ENCODE data around the gene BICRA.
"Not testable (repeated sequence)": the region's sequence is repeated elsewhere in the genome, so short reads cannot be mapped to it uniquely, and the experiment has no call there.

The BICRA gene

DNA sequence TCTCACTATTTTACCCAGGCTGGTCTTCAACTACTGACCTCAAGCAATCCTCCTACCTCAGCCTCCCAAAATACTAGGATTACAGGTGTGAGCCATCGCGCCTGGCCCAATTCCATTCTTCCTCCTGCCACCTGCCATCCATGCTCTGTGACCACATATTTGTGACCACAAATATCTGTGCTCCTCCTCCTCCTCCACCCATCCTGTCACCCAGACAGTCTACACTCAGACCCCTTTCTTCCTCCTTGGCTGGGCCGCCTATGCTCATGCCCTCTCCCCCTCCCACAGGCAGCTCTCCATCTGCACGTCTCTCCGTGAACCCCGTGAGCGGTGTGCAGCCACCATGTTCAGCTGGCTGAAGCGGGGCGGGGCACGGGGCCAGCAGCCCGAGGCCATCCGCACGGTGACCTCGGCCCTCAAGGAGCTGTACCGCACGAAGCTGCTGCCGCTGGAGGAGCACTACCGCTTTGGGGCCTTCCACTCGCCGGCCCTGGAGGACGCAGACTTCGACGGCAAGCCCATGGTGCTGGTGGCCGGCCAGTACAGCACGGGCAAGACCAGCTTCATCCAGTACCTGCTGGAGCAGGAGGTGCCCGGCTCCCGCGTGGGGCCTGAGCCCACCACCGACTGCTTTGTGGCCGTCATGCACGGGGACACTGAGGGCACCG is 107.5 kb downstream of the BICRA start:
- ATAC-seq (replicated peaks) (no peak), DNase-seq (no peak)
- H3K9me3 Mint-ChIP-seq: no peaks in the 10 kb centered on the region
- H3K36me3 Mint-ChIP-seq (ENCODE audit: insufficient read depth): peaks cover 3% of the 10 kb centered on the region
- no peak overlapping the region for H3K27ac Mint-ChIP-seq
- peaks cover 62 to 71% of the 10 kb centered on the region in 2 donors for H3K27me3 Mint-ChIP-seq
- no peaks in the 10 kb centered on the region for H3K4me1 Mint-ChIP-seq (ENCODE audit: low read depth in 2 of 2)
- H3K4me3 Mint-ChIP-seq: no peak overlapping the region

DNA sequence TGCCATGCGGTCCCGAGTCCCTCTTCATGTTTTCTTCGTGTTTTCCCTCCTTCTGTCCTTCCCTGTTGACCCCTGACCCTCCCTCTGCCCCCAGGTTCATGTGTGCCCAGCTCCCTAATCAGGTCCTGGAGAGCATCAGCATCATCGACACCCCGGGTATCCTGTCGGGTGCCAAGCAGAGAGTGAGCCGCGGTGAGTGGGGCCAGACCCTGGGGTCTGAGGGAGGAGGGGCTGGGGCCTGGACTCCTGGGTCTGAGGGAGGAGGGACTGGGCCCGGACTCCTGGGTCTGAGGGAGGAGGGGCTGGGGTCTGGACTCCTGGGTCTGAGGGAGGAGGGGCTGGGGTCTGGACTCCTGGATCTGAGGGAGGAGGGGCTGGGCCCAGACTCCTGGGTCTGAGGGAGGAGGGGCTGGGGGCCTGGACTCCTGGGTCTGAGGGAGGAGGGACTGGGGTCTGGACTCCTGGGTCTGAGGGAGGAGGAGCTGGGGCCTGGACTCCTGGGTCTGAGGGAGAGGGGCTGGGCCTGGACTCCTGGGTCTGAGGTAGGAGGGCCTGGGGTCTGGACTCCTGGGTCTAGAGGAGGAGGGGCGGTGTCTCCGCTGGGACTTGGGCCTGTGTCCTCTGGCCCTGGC is 109.6 kb downstream of the BICRA start:
- H3K9me3 Mint-ChIP-seq; H3K4me1 Mint-ChIP-seq (ENCODE audit: low read depth in 2 of 2); H3K27ac Mint-ChIP-seq; ATAC-seq (replicated peaks); H3K36me3 Mint-ChIP-seq (ENCODE audit: insufficient read depth); DNase-seq; H3K4me3 Mint-ChIP-seq: not testable (repeated sequence)
- H3K27me3 Mint-ChIP-seq: peaks cover 51 to 66% of the 10 kb centered on the region in 2 donors

DNA sequence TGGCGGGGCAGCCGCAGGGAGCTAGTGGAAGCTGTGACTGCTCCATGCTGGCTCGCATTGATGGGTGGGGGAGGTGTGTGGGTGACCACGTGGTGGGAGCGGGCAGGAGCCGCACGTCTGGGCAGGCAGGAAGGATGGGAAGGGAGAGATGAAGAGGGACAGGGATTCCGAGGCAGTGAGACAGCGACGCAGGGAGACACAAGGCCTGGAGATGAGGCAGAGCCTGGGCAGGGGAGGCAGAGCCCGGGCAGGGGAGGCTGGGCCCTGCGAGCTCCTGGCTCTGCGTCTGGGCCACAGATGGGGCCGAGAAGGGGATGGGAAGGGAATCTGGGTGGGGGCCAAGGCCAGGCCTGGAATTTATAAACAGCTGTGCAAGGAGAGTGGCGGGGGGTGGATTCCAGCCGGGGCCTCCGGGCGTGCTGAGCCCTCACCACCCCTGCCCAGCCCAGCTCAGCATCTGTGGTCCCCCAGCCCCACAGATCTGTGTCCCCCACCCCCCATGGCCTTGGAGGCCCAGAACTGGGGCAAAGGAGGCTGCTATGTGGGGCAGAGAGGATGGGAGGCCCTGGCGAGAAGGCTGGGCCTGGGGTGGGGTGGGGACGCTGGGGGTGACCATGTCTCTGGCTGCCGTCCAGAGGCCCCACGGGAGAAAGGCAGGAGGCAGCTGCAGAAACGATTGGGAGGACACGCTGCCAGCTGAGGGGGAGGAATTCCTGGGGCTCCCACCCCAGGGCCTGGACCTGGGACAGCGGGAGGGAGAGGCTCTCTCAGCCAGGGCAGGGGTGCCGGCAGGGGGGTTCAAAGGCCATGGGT is 110.3 kb downstream of the BICRA start:
- Mint-ChIP-seq H3K27me3 (peaks cover 44 to 62% of the 10 kb centered on the region in 2 donors), H3K4me1 (ENCODE audit: low read depth in 2 of 2) (no peaks in the 10 kb centered on the region)

GRCh38 chr19:47720669-47721422 is 111.9 kb downstream of the BICRA start:
- Mint-ChIP-seq H3K4me1 (ENCODE audit: low read depth in 2 of 2) (no peaks in the 10 kb centered on the region), H3K4me3 (no peak overlapping the region), H3K27ac (no peak overlapping the region), H3K36me3 (ENCODE audit: insufficient read depth) (no peaks in the 10 kb centered on the region), H3K27me3 (peaks cover 31 to 68% of the 10 kb centered on the region in 2 donors), H3K9me3 (no peaks in the 10 kb centered on the region)
- no peak for ATAC-seq (replicated peaks)
- DNase-seq: no peak

More for the DNA sequence above, 110.3 kb downstream of the BICRA start:
- H3K36me3 Mint-ChIP-seq (ENCODE audit: insufficient read depth): no peaks in the 10 kb centered on the region
- no peak overlapping the region for H3K27ac Mint-ChIP-seq
- H3K9me3 Mint-ChIP-seq: no peaks in the 10 kb centered on the region
- DNase-seq (no peak), ATAC-seq (replicated peaks) (no peak)
- no peak overlapping the region for H3K4me3 Mint-ChIP-seq

DNA sequence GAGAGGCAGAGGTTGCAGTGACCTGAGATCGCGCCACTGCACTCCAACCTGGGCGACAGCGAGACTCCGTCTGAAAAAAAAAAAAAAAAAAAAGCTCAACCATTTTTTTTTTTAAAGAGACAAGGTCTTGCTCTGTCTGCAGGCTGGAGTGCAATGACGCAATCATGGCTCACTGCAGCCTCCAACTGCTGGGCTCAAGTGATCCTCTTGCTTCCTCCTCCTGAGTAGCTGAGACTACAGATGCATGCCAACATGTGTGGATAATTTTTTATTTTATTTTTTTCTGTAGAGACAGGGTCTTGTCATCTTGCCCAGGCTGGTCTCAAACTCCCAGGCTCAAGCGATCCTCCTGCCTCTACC is 114.6 kb downstream of the BICRA start:
- H3K27me3 Mint-ChIP-seq: peaks cover 22 to 70% of the 10 kb centered on the region in 2 donors
- H3K36me3 Mint-ChIP-seq (ENCODE audit: insufficient read depth): no peaks in the 10 kb centered on the region
- no peak overlapping the region for H3K4me3 Mint-ChIP-seq
- DNase-seq (no peak), ATAC-seq (replicated peaks) (no peak)
- H3K4me1 Mint-ChIP-seq (ENCODE audit: low read depth in 2 of 2): no peaks in the 10 kb centered on the region
- no peak overlapping the region for H3K27ac Mint-ChIP-seq
- H3K9me3 Mint-ChIP-seq: no peaks in the 10 kb centered on the region

GRCh38 chr19:47725759-47726401 is 116.9 kb downstream of the BICRA start:
- Mint-ChIP-seq H3K27ac (no peak overlapping the region), H3K9me3 (no peaks in the 10 kb centered on the region), H3K4me3 (no peak overlapping the region), H3K27me3 (peaks cover 37 to 75% of the 10 kb centered on the region in 2 donors), H3K4me1 (ENCODE audit: low read depth in 2 of 2) (peaks cover 9 to 12% of the 10 kb centered on the region in 2 donors), H3K36me3 (ENCODE audit: insufficient read depth) (no peaks in the 10 kb centered on the region)
- no peak for DNase-seq
- no peak for ATAC-seq (replicated peaks)

DNA sequence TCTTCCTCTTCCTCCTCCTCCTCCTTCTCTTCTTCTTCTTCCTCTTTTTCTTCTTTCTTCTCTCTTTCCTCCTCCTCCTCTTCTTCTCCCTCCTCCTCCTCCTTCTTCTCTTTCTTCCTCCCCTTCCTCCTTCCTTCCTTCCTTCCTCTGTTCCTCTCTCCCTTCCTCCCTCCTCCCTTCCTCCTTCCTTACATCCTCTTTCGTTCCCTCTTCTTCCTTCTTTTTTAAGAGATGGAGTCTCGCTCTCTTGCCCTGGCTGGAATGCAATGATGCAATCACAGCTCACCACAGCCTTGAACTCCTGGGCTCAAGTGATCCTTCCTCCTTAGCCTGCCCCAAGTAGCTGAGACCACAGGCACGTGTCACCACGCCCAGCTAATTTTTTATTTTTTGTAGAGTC is 117.5 kb downstream of the BICRA start:
- no peaks in the 10 kb centered on the region for H3K9me3 Mint-ChIP-seq
- peaks cover 42 to 76% of the 10 kb centered on the region in 2 donors for H3K27me3 Mint-ChIP-seq
- no peaks in the 10 kb centered on the region for H3K36me3 Mint-ChIP-seq (ENCODE audit: insufficient read depth)
- no peak overlapping the region for H3K27ac Mint-ChIP-seq
- no peak overlapping the region for H3K4me3 Mint-ChIP-seq
- ATAC-seq (replicated peaks): no peak
- no peak for DNase-seq
- peaks cover 9 to 12% of the 10 kb centered on the region in 2 donors for H3K4me1 Mint-ChIP-seq (ENCODE audit: low read depth in 2 of 2)

DNA sequence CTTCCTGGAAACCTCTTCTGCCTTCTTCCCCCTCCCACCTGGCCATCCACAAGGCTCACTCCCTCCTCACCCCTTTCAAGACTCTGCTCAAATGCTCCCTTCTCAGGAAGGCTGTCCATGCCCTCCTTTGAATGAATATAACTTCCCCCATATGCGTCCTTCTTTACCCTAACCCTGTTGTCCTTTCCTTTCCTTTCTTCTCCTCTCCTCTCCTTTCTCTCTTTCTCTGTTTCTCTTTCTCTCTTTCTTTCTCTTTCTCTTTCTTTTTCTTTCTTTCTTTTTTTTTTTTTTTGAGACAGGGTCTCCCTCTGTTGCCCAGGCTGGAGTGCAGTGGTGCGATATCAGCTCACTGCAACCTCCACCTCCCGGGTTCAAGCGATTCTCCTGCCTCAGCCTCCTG is 119.4 kb downstream of the BICRA start:
- not testable (repeated sequence) for ATAC-seq (replicated peaks); DNase-seq; H3K27ac Mint-ChIP-seq; H3K36me3 Mint-ChIP-seq (ENCODE audit: insufficient read depth); H3K4me3 Mint-ChIP-seq; H3K9me3 Mint-ChIP-seq
- Mint-ChIP-seq H3K27me3 (peaks cover 37 to 65% of the 10 kb centered on the region in 2 donors), H3K4me1 (ENCODE audit: low read depth in 2 of 2) (peaks cover 9 to 12% of the 10 kb centered on the region in 2 donors)

DNA sequence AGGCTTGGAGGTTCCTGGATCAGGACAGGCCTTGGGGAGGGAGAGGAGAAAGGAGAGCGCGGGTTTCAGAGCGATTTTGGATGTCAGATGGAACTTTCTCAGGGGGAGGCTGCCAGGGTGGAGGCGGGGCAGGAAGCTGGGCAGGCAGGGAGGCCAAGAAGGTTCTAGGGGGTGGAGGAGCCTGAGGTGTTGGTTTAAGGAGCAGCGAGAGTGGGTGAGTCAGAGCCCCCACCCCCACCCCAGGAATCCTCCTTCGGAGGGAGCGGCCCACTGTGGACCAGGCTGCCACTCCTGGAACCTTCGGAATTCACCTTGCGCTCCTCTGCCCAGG is 120.5 kb downstream of the BICRA start:
- Mint-ChIP-seq H3K4me1 (ENCODE audit: low read depth in 2 of 2) (peaks cover 9 to 12% of the 10 kb centered on the region in 2 donors), H3K27ac (no peak overlapping the region), H3K4me3 (peak overlapping the region; percentile 48 to 57), H3K9me3 (no peaks in the 10 kb centered on the region), H3K27me3 (peaks cover 47 to 71% of the 10 kb centered on the region in 2 donors), H3K36me3 (ENCODE audit: insufficient read depth) (peaks cover 4% of the 10 kb centered on the region)
- peak; percentile 19 for ATAC-seq (replicated peaks)
- DNase-seq: no peak

DNA sequence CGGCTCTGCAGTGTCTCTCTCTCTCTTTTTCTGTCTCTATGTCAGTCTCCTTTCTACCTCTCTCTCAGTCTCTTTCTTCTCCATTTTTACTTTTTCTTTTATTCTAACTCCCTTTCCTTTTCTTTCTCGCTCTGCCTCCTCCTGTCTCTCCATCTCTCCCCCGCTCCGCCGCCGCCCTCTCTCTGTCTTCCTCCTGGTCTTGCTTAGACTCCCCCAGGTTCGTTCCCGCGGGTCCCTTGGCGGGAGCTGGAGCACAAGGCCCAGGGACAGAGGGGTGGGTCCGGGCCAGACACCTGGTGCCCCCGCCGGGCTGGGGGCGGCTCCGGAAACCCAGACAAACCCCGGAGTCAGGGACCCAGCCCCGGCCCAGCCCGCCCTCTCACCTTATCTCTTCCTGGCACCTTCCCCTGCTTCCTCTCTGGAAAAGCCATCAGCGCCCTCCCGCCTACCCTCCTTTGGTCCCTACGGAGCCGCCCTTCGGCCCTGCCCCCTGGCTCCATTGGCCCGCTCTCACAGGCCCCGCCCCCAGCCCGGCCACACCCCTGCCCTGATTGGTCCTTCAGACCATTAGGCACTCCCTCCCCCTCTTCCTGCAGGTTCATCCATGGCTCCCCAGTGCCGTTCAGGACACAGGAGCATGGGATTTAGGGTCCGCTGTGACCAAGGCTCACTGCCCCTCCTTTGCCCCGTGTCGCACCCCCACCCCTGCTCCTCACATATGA is 121.0 kb downstream of the BICRA start:
- H3K4me1 Mint-ChIP-seq (ENCODE audit: low read depth in 2 of 2): peaks cover 9 to 12% of the 10 kb centered on the region in 2 donors
- H3K36me3 Mint-ChIP-seq (ENCODE audit: insufficient read depth): peaks cover 4% of the 10 kb centered on the region
- H3K27me3 Mint-ChIP-seq: peaks cover 47 to 71% of the 10 kb centered on the region in 2 donors
- H3K27ac Mint-ChIP-seq: no peak overlapping the region
- peak; percentile 35 for ATAC-seq (replicated peaks)
- DNase-seq: no peak
- no peaks in the 10 kb centered on the region for H3K9me3 Mint-ChIP-seq
- peak overlapping the region; percentile 48 to 57 for H3K4me3 Mint-ChIP-seq

GRCh38 chr19:47730521-47730889 is 121.6 kb downstream of the BICRA start:
- H3K27me3 Mint-ChIP-seq: peaks cover 47 to 68% of the 10 kb centered on the region in 2 donors
- H3K9me3 Mint-ChIP-seq: no peaks in the 10 kb centered on the region
- no peak for ATAC-seq (replicated peaks)

DNA sequence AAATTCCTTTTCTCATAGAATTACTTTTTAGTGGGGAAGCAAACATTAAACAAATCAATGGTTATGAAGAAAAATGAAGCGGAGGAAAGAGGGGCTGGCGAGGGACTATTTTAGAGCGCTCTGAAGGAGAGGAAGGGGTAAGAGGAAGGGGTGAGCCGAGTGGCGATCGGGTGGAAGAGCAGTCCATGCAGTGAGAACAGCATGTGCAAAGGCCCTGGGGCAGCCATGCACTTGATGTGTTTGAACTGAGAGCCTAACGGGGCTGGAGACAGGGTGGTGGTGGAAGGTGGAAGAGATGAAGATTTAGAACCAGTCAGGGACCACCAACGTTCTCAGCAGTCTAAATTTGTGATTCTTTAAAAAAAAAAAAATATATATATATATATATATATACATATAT is 122.0 kb downstream of the BICRA start:
- no peak overlapping the region for H3K27ac Mint-ChIP-seq

More at GRCh38 chr19:47730521-47730889, 121.6 kb downstream of the BICRA start:
- peak overlapping the region in 1 of 2 donors; percentile 37 for H3K4me3 Mint-ChIP-seq
- no peak for DNase-seq
- no peak overlapping the region for H3K27ac Mint-ChIP-seq
- peaks cover 4% of the 10 kb centered on the region for H3K36me3 Mint-ChIP-seq (ENCODE audit: insufficient read depth)
- H3K4me1 Mint-ChIP-seq (ENCODE audit: low read depth in 2 of 2): peaks cover 9 to 12% of the 10 kb centered on the region in 2 donors

More for the DNA sequence above, 122.0 kb downstream of the BICRA start:
- no peak overlapping the region for H3K4me3 Mint-ChIP-seq
- ATAC-seq (replicated peaks): no peak
- DNase-seq: no peak
- H3K4me1 Mint-ChIP-seq (ENCODE audit: low read depth in 2 of 2): peaks cover 9 to 12% of the 10 kb centered on the region in 2 donors
- no peaks in the 10 kb centered on the region for H3K9me3 Mint-ChIP-seq
- H3K36me3 Mint-ChIP-seq (ENCODE audit: insufficient read depth): peaks cover 4% of the 10 kb centered on the region
- H3K27me3 Mint-ChIP-seq: peaks cover 47 to 64% of the 10 kb centered on the region in 2 donors
